COLO668 (cell line): ENCODE results near the gene TRMO.

Experiments used
- DNase-seq: peaks from one replicate; lab custom pipeline; 2025; ENCODE audit not compliant: unreplicated experiment; lab: John Stamatoyannopoulos, UW

The TRMO gene

DNA sequence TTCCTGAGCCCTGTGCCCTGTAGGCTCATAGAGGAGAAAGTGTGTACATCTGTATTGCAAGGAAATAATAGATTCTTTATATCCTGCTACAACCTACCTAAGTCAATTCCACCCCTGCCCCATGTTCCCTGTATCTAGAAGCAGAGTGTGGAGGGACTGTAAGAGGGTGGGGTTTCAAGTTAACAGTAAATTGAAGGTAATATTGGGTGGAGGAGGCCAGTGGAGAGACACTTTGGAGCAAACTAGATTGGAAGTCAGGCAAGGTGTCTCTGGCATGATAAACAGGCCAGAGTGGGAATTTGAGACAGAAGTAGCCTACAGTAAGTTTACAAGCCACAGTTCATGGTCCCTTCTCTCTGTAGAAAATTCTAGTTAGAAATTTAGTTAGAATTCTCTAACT lies 17.9 kb upstream of the TRMO start:
- no peak for DNase-seq

DNA sequence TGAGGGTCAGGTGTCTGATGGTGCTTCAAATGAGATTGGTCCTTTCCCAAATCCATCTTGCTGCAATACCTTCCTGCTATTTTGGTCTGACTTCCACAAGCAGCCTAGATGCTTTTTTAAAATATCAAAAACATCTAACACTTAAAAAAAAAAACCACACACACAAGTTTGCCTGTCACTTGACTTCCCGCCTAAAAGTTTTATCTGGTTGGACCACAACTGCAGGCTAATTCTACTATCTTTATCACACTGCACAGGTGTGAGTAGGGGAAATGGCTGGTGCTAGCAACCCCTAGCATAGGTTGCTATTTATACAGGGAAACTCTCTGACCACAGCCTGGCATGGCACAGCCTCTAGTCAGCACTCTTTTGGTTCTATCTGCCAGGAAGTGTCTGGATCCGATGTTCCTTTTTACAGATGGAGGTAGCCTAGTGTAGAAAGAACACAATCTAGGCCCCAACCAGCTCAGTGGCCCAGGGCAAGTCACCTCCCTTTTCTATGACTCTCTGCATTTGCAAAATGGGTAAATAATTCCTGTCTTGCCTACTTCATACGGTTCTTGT lies 15.9 kb upstream of the TRMO start, which contains the start of gene HEMGN:
Gene HEMGN, minus strand, starts transcription at position 92 of the 564 bp plus-strand sequence. Its CDS starts 36 bp downstream, at position 56.
- DNase-seq, result no peak

DNA sequence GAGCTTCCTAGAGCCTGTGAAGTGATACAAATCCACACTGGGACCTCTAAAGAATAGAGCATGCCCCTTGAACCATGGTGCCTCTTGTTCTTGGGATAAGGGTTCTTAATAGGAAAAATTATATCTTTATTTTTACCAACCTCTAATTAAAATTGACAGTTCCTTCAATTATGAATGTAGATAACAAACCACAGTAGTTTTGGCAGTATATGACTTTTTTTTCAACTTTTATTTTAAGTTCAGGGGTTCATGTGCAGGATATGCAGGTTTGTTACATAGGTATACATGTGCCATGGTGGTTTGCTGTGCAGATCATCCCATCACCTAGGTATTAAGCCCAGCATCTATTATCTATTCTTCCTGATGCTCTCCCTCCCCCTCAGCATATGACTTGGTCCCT lies 14.7 kb upstream of the TRMO start:
- no peak for DNase-seq

GRCh38 chr9:97935276-97935675 lies 13.0 kb upstream of the TRMO start:
- no peak for DNase-seq

DNA sequence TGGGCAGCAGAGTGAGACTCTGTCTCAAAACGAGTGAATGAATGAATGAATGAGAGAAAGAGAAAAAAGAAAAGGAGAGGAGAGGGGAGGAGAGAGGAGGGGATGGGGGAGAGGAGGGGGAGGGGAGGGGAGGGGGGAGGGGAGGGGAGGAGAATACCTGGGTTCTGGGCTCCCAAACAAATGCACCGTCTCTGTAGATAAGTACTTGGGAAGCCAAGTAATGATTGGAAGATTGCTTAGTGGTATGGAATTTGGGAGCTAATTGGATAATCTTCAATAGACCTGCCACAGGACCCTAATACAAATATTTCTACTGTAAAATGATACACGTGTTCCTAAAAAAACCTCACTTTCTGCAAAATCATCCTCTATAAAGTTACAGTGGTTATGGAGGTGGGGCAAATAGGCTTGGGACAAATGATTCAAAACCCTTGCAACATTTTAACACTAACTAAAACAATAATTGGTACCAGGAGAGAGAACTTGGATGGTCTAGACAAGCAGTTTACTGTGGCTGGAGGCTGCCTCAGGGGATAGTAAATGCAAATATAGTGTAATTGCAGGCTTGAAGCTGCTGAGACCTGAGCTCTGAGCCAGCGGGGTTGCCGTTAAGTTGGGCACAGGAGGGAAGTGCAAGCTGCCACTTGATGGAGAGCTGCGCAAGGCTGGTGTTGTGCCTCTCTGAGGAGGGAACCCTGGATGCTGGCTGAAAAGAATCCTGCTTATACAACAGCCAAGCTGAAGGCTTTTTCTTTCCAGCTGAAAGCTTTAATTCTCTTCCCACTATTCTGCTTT lies 12.2 kb upstream of the TRMO start:
- DNase-seq, result no peak

GRCh38 chr9:97933297-97933998 lies 11.1 kb upstream of the TRMO start:
- no peak for DNase-seq

DNA sequence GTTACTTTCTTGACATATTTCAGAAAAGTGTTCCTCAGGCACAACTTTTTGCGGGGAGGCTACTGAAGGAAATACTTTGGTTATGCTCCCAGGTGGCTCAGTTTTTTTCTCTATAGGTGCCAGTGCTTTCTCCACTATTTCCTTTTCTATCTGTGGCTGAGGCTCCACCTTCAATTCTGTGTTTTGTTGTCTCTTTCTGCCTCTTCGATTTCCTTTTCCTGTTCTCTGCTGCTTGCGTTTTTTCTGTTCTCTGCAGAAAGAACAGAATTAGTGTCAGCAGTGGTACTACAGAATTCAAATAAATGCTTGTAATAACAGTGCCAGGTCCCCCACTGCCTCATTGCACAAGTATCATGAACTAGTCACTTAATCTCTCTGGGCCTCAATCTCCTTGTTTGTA lies 8.7 kb upstream of the TRMO start:
- DNase-seq, result no peak

DNA sequence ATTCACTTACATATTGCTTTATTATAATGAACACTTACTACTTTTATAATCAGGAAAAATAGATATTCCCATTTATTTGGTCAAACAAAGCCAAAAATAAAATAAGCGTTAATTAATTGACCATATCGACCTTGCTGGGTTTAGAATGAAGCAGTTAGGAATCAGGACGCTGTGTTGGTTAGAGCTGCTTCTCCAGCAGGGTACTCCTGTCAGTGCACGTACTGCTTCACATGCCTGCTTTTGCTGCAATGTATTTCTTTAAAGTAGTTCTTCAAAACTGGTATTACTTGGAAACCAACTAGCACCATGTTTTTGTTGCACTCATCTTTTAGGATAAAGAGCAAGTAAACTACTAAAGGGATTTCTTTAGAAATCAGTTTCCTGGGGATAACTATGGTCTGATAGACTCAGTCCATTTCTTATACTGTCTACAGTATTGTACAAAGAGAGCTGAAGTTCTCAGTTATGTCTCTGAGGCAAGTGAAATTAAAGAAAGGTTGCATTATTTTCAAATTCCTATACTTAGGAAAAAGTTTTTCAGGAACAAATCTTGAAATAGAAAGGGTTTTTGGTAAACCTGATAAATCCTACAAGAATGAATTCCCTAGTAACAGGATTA lies 6.8 kb upstream of the TRMO start:
- DNase-seq, result no peak

GRCh38 chr9:97925497-97926334 lies 3.4 kb upstream of the TRMO start:
- no peak for DNase-seq

DNA sequence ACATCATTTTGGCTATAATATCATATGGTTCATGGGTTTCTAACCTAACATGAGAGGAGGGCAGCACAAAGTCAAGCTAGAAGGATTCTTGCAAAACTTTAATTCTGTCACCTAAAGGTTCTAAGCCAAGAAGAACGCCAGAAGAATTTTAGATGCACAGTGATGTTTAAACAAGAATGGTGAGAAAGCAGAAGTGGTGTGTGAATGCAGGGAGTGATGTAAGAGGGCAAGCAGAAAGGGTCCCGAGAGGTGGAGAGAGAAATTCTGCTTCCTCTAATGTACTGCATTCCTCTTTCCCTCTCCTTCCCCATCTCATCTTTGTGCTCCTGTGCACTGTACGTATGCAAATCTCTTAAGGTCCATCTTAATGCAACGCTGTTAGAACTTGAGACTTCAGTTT lies 2.1 kb upstream of the TRMO start:
- no peak for DNase-seq

- peak; percentile 78 for DNase-seq
Observed at GRCh38 chr9:97923529-97924108, 1.3 kb upstream of the TRMO start.

GRCh38 chr9:97919217-97919813 lies 3.0 kb downstream of the TRMO start:
- DNase-seq, result no peak

DNA sequence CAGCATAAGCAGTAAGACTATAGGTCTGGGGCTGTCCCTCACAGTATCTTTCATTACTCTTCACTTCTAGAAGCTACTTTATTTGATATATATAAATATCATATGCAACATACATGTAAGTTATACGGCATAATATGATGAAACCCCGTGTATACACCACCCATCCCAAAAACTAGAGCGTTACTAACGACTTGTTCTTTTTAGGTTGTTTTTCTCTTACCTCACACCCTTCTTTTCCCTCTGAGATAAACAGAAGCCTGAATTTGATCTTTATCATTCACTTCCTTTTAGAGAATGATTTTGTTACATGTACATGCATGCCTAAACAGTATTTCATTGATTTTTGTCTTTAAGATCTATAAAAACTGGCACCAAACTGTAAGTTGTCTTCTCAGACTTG lies 3.7 kb downstream of the TRMO start:
- no peak for DNase-seq

GRCh38 chr9:97911970-97912369 lies 10.3 kb downstream of the TRMO start:
- no peak for DNase-seq

DNA sequence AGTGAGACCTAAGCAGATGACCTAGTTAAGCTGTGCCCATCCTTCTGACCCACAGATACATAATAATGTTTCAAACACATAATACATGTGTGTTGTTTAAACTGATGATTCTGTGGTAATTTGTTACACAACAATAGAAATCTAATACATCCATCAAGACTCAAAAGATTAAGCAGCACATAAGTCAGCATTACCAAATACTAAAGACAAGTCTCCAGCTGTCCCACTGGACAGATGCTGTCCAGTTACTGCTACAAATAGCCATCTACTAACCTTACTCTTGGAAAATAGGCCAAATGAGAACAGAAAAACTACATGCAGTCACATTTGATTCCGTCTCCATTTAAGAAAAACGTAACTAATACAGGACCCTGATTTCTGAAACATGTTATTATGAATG lies 10.8 kb downstream of the TRMO start:
- DNase-seq, result no peak

- DNase-seq, result no peak
Observed at GRCh38 chr9:97910357-97910756, 11.9 kb downstream of the TRMO start.

GRCh38 chr9:97908705-97909104 lies 13.6 kb downstream of the TRMO start:
- DNase-seq, result no peak

DNA sequence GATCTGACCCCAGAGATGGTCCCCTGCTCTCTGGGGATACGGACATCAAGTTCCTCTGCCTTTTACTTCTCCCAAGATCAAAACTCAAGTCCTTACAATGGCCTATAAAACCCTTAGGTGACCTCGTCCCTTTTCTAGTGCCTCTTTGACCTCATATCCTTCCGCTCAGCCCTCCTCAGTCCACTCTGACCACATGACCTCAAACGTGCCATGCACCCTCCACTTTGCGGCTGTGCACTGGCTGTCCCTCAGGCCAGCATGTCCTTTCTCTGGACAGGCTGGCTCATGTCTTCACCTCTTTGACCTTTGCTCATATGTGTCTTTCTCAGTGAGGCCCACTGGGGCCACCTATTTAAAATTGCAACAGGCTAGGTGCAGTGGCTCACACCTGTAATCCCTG lies 14.7 kb downstream of the TRMO start:
- DNase-seq, result no peak

- DNase-seq, result no peak
Observed at GRCh38 chr9:97907046-97907445, 15.3 kb downstream of the TRMO start.

DNA sequence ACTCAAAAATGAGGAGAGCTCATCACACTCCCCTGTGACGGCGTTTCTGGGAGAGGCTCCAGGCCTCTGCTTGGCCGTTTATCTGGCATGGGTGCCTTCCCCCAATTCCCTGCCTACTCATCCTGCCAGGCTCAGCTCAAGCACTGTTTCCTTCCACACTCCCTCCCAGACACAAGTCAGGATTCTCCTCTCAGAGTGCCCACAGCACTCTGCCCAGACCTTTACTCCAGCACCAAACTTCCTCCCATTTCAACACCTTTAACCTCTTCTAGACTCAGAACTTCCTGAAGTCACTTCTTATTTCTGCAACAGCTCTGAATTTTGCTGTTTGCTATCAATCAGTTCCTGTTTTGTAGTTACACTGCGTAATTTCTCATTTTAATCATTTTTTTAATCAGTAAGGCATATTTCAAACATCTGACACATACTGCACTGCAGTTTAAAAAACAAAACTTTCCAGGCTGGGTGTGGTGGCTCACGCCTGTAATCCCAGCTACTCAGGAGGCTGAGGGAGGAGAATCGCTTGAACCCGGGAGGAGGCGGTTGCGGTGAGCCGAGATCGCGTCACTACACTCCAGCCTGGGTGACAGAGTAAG lies 16.0 kb downstream of the TRMO start:
- no peak for DNase-seq
